BLaER1 (cell line): ENCODE results near the gene TSPAN19.

Experiments
- H3K27ac ChIP-seq: shearing (Covaris generic); formaldehyde crosslinking; 2 replicates; pipeline ENCODE4 v1.8.1; 2022
- H3K27me3 ChIP-seq: shearing (Covaris generic); formaldehyde crosslinking; 2 replicates; pipeline ENCODE4 v1.8.1; 2022
- H3K36me3 ChIP-seq: shearing (Covaris generic); formaldehyde crosslinking; 2 replicates; pipeline ENCODE4 v1.8.1; 2022
- H3K4me1 ChIP-seq: shearing (Covaris generic); formaldehyde crosslinking; 2 replicates; pipeline ENCODE4 v1.8.1; 2022
- H3K4me2 ChIP-seq: shearing (Covaris generic); formaldehyde crosslinking; 2 replicates; pipeline ENCODE4 v1.8.1; 2022
- H3K4me3 ChIP-seq: shearing (Covaris generic); formaldehyde crosslinking; 2 replicates; pipeline ENCODE4 v1.8.1; 2022
- H3K9ac ChIP-seq: shearing (Covaris generic); formaldehyde crosslinking; 2 replicates; pipeline ENCODE4 v1.8.1; 2022
- H3K9me3 ChIP-seq: shearing (Covaris generic); formaldehyde crosslinking; 2 replicates; pipeline ENCODE4 v1.8.1; 2022
- H4K20me1 ChIP-seq: shearing (Covaris generic); formaldehyde crosslinking; 2 replicates; pipeline ENCODE4 v1.8.1; 2022
- Cebpa-rat ChIP-seq: shearing (Covaris generic); IDR thresholded peaks from 2 replicates; pipeline ENCODE4 v1.8.1; 2022

Gene TSPAN19

GRCh38 chr12:84978921-84979320 lies 57.2 kb downstream of the TSPAN19 start:
- Histone ChIP-seq H3K27me3 (no peaks in the 10 kb centered on the region), H3K4me2 (no peak overlapping the region), H3K4me3 (no peak overlapping the region), H3K27ac (no peak overlapping the region), H3K9me3 (peaks cover 11% of the 10 kb centered on the region), H3K9ac (no peak overlapping the region), H4K20me1 (no peaks in the 10 kb centered on the region), H3K4me1 (peaks cover 8% of the 10 kb centered on the region), H3K36me3 (no peaks in the 10 kb centered on the region)
- no peak for TF ChIP-seq Cebpa-rat

- Histone ChIP-seq H3K9ac (no peak overlapping the region), H3K9me3 (peaks cover 11% of the 10 kb centered on the region), H3K27ac (no peak overlapping the region), H3K36me3 (no peaks in the 10 kb centered on the region), H3K27me3 (no peaks in the 10 kb centered on the region), H3K4me1 (peaks cover 9% of the 10 kb centered on the region), H3K4me3 (no peak overlapping the region), H4K20me1 (no peaks in the 10 kb centered on the region), H3K4me2 (no peak overlapping the region)
- TF ChIP-seq Cebpa-rat = no peak
These were observed 59.9 kb downstream of the TSPAN19 start for GRCh38 chr12:84976133-84976532.

GRCh38 chr12:84974155-84974815 lies 61.8 kb downstream of the TSPAN19 start:
- Histone ChIP-seq H3K4me3 (no peak overlapping the region), H3K4me2 (peak overlapping the region; percentile 13; the same call in 1 of the 2 replicates), H3K27ac (no peak overlapping the region), H3K27me3 (no peaks in the 10 kb centered on the region), H3K36me3 (no peaks in the 10 kb centered on the region), H3K9ac (no peak overlapping the region), H3K4me1 (peaks cover 9% of the 10 kb centered on the region), H3K9me3 (peaks cover 11% of the 10 kb centered on the region), H4K20me1 (no peaks in the 10 kb centered on the region)
- no peak for TF ChIP-seq Cebpa-rat

DNA sequence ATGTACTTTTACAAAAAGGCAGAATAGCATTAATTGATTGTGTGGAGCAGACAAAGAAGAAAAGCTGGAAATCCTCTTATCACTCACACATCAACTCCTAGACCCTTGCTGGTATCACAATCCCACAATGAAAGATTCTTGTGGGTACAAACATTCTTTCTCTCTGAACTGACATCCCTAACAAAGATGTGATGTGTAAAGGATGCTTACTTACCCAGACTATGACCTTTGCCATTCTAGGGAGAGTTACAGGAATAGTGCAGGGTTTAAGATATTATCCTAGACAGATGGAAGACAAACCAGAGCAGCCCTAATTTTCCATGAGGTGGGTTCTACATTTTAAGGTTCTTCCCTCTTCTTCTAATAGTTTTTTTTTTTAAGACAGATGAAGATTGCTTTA lies 63.1 kb downstream of the TSPAN19 start:
- Histone ChIP-seq H3K4me2 (no peak overlapping the region), H3K9ac (no peak overlapping the region), H4K20me1 (no peaks in the 10 kb centered on the region), H3K27ac (no peak overlapping the region), H3K4me1 (peaks cover 9% of the 10 kb centered on the region), H3K27me3 (no peaks in the 10 kb centered on the region), H3K36me3 (no peaks in the 10 kb centered on the region), H3K9me3 (peaks cover 11% of the 10 kb centered on the region), H3K4me3 (no peak overlapping the region)
- TF ChIP-seq Cebpa-rat = no peak

- Histone ChIP-seq H3K9me3 (no peaks in the 10 kb centered on the region), H3K4me1 (peaks cover 3% of the 10 kb centered on the region), H3K27me3 (no peaks in the 10 kb centered on the region), H3K9ac (no peak overlapping the region), H3K4me3 (no peak overlapping the region), H3K27ac (no peak overlapping the region), H3K4me2 (no peak overlapping the region), H4K20me1 (no peaks in the 10 kb centered on the region), H3K36me3 (no peaks in the 10 kb centered on the region)
- TF ChIP-seq Cebpa-rat = no peak
These were observed 66.9 kb downstream of the TSPAN19 start for GRCh38 chr12:84969226-84969625.
